Measurements from ENCODE around the gene DAAM2.

Gene DAAM2

DNA sequence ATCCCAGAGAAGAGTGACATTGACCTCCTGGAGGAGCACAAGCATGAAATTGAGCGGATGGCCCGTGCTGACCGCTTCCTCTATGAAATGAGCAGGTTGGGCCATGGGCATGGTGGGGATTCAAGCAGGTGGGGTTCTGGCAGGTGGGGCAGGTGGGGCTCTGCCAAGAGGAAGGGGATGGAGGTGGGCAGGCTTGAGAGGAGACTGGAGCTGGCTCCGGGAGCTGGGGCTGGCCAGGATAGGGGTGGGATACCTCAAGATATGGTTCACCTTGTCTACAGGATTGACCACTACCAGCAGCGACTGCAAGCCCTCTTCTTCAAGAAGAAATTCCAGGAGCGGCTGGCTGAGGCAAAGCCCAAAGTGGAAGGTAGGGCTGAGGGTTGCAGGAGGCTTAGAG is 99.2 kb downstream of the DAAM2 start:
- DNase-seq: no peak

GRCh38 chr6:39891976-39892375 is 99.8 kb downstream of the DAAM2 start:
- no peak for DNase-seq

- peak in 1 of 2 experiments; percentile 2 for DNase-seq
Observed at GRCh38 chr6:39892490-39893129, 100.4 kb downstream of the DAAM2 start.

- DNase-seq: no peak
Observed at GRCh38 chr6:39893286-39893685, 101.1 kb downstream of the DAAM2 start.

- no peak for DNase-seq
Observed at GRCh38 chr6:39896701-39897100, 104.5 kb downstream of the DAAM2 start.

GRCh38 chr6:39897698-39898097 is 105.5 kb downstream of the DAAM2 start:
- no peak for DNase-seq

GRCh38 chr6:39898625-39899024 is 106.4 kb downstream of the DAAM2 start:
- DNase-seq: no peak

- no peak for DNase-seq
Observed at GRCh38 chr6:39899554-39900295, 107.5 kb downstream of the DAAM2 start.

- DNase-seq: no peak
Observed at GRCh38 chr6:39901116-39901655, 109.0 kb downstream of the DAAM2 start.

GRCh38 chr6:39901670-39902069 is 109.5 kb downstream of the DAAM2 start:
- no peak for DNase-seq

GRCh38 chr6:39902136-39902535 is 110.0 kb downstream of the DAAM2 start:
- DNase-seq: no peak

GRCh38 chr6:39902786-39903465 is 110.8 kb downstream of the DAAM2 start:
- DNase-seq: no peak

DNA sequence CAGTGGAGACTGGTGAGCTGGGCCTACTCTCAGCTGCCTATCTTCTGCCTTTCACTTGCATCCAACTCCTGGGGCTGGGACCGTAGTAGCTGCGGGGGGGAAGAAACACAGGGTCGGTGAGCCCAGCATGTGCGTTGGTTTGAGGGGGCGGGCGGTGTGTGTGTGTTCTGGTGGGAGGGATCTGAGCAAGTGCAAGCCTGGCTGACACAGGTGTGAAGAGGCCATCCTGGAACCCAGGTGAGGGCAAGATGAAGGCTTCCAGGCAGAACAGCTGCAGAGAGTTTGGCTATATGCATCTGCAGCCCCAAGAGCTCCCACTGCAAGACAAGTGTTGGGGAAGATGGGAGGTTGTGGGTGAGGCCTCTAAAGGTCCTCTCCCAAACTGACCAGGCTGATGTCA is 111.5 kb downstream of the DAAM2 start:
- DNase-seq: no peak

DNA sequence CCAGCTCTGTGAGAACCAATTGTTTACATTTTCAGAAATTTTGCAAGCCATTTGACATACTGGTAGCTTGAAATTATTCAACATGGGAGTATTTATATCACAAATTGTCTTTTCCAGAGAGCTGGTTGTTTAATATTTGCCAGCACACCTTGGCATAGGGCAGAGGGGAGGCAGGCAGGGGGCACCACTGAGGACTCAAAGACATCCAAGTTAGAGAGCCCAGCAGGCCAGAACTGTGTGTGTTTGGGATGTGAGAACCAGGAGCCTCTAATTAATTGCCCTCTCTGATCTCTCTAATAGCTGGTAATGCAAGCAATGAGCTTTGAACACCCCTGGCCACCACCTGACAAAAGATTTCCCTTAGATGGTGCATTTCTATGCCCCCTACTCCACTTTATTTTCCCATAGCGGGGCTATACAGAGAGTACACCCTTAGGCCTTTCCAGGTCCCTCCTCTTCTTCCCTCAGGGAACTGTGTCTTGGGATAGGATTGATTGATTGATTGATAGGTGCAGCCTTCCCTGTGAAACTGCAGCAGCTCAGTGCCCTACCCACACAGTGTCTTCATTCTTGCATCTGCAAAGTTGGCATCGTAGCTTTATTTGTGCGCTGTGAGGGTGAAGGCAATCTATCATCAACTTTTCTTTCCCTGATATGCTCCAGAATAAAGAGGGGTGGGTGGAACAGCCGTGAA is 112.9 kb downstream of the DAAM2 start:
- no peak for DNase-seq

- DNase-seq: no peak
Observed at GRCh38 chr6:39905640-39905975, 113.4 kb downstream of the DAAM2 start.

DNA sequence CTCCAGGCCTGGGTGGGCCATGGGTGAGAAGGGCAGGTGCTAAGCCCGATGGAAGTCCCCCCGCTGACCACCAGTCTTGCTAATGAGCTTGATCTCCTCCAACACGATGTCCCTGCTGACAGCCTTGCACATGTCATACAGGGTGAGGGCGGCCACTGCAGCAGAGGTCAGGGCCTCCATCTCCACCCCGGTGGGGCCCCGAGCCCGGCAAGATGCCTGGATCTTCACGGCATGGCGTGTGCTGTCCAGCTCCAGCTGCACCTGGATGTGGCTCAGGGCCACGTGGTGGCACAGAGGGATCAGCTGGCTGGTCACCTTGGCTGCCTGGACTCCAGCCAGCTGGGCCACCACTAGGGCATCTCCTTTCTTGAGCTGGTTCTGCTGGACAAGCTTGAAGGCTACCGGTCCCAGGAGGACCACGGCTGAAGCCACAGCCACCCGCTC is 114.2 kb downstream of the DAAM2 start:
- DNase-seq: no peak

- no peak for DNase-seq
Observed at GRCh38 chr6:39907871-39908575, 115.8 kb downstream of the DAAM2 start.

GRCh38 chr6:39908838-39909583 is 116.8 kb downstream of the DAAM2 start:
- no peak for DNase-seq

DNA sequence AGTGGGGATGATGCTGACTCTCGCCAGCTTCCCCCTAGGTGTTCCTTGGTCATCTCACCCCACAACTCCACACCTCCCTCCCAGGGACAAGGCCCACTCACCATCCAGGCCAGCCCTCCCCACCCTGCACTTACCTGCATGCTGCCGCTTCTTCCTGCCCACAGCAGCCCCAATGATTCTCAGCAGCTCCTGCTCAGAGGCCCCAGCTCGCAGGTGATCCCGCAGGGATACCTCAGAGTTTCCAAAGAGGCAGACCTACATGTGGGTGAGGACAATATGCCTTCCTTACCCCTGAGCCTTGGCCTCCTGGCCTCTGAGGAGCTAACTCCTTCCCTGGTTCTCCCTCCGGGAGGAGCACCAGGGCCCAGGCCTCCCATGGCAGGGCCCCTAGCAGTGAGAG is 117.5 kb downstream of the DAAM2 start:
- DNase-seq: no peak

DNA sequence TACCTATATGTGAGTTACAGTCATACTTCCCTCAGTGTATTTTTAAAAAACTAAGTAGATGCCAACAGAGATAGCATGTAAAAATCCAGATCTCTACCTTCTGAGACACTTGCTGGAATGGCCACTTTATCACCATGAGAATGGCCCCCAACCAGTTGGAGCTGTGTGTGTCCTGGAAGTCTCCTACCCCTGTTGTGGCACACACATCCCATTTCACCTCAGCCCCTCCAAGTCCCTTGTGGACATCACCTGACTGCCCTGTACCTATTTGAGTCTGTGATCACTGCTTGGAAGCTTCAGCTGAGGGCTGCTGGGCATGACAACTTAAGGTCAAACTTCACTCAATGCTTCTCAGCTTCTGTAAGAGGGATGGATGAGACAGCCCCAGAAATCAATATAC is 118.0 kb downstream of the DAAM2 start:
- no peak for DNase-seq

DNA sequence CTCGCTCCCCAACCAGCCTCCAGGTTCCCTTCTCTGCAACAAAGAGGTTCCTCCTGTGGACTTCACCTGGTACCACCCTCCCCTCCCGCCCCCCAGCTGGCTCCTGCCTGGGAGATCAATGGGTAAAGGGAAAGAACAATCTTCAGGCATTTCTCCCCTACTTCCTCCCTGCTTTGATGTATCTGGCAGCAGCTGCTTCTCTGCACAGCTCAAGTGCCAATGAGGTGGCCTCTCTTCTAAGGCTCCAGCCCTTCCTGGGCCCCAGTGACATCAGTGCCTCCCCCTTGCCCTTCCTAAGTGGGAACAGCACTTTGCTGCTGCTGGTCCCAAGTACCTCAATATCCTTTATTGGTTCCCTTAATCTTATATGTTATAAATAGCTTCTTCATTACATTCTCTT is 118.6 kb downstream of the DAAM2 start:
- no peak for DNase-seq
